ENCODE measurements around the gene BTBD2.
A peak's percentile ranks its signal among the peaks of the same experiment; 100 is the strongest.

The BTBD2 gene

DNA sequence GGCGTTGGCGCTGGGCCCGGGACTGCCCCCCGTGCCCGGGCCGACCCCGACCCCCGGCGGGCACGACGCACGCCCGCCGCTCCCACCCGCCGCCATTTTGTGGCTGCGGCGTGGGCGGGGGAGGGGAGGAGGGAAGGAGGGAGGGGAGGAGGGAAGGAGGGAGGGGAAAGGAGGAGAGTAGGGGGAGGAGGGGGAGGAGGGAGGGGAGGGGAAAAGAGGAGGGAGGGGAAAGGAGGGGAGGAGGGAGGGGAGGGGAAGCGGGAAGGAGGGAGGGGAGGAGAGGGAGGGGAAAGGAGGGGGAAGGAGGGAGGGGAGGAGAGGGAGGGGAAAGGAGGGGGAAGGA lies at the start of gene BTBD2:
BTBD2 (minus strand) TSS at position 107 of the 343 bp plus-strand sequence; CDS start at position 96, 11 bp downstream.
- peak in 2 of 3 donors; percentile 34 to 48 for DNase-seq (ENCODE audit: low read depth in 2 of 3, low spot score in 1 of 3)

DNA sequence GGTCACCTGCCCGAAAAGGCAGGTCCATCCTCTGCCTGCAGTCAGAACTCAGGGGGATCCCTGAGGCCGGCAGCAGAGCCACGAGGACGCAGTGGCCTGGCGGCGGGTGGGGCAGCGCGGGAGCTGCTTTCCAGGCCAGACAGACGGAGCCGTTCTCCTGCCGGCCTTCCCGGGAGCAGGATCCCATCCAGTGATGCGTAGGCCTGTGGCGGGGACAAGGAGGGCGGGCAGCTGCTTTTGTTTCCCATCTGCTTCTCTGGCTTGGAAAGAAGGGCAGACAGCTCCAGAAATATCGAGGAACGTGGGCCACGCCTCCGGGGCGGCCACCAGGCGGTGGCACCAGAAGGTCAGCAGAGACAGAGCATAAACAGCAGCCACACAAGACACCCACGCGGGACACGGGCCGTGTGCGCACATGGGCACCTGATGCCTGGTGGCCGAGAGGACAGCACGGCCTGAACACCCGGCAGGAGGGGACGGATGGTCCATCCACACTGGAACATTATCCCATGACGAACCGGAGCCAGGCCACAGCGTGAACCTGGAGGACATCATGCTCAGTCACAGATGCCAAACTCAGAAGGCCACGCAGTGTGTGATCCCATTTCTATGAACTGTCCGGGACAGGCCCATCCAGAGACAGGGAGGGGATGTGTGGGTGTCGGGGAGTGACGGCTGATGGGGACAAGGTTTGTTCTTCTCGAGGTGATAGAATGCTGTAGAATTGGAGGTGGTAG lies 49.4 kb upstream of the BTBD2 start:
- no peak for DNase-seq (ENCODE audit: low read depth in 2 of 3, low spot score in 1 of 3)

DNA sequence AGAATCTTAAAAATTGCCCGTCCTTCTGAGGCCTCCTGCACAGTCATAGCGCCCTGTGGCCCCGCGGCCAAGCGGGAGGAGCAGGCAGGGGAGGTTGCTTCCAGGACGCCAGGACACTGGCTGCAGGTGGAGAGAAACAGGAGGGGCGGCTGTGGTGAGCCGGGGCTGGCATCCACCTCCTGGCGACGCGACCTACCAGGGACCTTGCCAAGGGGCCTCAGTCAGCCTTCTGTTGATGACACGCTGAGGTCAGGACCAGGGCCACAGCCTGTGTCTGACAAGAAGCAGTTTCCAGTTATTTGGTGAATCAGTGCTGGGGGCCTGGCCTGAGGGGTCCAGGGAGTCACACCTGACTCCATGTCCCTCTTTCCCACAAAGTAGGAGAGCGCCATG lies 48.9 kb upstream of the BTBD2 start:
- DNase-seq (ENCODE audit: low read depth in 2 of 3, low spot score in 1 of 3), result no peak

DNA sequence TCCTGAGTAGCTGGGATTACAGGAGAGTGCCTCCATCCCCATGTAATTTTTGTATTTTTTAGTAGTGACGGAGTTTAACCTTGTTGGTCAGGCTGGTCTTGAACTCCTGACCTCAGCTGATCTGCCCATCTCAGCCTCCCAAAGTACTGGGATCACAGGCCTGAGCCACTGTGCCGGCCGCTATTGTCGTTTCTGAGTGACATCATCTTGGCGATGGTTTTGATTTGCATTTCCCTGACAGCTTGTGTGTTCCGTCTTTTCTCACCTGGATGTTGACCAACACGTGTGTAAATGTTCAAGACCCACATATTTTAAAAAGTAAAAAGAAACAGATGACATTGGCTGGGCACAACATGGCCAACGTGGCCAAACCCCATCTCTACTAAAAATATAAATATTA lies 48.3 kb upstream of the BTBD2 start:
- no peak for DNase-seq (ENCODE audit: low read depth in 2 of 3, low spot score in 1 of 3)

DNA sequence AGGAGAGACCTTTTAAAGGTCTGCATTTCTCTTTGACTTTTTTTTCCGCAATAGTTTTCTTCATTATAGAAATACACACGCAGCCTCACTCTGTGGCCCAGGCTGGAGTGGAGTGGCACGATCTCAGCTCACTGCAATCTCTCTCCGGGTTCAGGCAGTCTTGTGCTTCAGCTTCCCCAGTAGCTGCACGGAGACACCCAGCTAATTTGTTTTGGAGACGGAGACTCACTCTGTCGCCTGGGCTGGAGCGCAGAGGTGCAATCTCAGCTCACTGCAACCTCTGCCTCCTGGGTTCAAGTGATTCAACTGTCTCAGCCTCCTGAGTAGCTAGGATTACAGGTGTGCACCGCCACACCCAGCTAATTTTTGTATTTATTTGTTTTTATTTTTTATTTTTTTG lies 47.3 kb upstream of the BTBD2 start:
- DNase-seq (ENCODE audit: low read depth in 2 of 3, low spot score in 1 of 3), result no peak

DNA sequence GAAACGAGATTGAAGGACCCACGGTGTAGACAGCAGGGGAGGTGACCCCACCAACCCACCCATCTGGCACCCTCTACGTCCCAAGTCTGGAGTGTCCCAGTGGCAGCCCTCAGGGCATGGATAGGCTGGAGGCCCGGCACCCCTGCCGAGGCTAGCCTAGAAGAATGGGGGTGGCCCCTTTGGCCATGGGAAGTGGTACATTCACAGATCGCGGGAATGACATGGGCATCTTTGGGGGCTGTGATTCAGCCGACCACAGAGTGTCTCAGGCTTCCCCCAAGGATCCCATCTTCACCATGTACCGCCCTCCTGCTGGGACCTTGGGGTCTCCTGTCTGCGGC lies 46.8 kb upstream of the BTBD2 start:
- no peak for DNase-seq (ENCODE audit: low read depth in 2 of 3, low spot score in 1 of 3)

DNA sequence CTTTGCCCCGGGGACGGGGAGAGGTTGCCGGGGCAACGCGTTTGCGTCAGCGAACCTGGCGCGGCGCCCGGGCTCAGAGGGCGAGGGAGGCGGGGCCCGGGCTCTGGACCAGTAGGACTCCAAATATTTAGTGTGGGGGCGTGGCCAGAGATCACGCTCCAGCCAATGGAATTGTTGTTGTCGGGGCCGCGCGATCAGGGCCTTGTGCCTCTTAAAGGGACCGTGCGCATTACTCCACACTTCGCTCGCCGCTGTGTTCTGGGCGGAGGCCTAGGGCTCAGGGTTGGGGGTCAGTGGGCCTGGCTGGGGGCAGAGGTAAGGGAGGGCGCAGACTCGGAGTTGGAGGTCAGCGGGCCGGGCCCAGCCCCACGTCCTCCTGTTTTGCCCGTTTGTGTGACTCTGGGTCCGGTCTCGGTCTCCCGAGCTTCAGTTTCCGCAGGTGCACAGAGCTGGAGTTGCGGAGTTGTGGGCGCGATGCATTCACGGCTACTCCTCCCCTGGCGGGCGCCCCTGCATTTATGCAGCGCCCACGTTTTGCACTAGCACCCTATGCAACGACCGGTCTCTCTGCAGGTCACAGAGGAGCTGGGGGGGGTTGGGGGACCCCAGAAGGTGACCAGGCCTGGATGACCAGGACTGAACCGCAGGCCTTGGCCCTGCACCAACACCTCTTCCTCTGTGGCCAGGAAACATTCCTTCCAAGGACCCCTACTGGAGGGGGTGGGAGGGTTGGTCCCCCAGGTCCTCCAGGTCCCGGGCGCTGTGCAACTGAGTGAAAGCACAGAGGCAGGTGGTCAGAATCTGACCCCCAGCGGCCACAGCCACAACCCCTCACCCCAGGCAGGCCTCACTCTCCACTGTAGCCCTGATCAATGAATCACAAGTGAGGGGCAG lies 46.2 kb upstream of the BTBD2 start:
- peak; percentile 98 to 99 (median 98) for DNase-seq (ENCODE audit: low read depth in 2 of 3, low spot score in 1 of 3)

DNA sequence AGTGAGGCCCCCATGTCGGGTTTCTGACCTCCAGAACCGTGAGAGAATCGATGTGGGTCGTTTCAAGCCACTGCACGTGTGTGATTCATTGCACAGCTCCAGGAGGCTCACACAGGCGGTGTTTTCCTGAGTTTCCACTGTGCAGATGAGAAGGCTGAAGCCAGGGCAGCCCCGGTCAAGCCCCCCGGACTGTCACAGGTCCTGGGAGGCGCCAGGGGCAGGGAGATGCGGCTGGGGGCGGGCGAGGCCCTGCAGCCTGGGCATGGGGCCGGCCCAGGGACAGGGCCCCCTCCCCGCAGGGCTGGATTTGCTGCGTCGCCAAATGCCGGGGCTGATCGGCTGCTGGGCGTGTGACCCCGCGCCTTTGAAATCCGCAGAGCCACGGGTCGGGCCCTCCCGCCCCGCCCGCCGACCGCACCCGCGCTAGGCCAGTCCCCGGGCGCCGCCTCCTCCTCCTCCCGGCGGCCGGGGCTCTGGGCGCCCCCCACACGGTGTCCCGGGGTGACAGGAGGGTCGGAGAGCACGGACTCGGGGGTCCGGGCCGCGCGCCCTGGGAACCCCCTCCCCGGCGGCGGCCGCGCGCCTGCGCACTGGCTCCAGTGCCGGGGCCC lies 45.5 kb upstream of the BTBD2 start:
- DNase-seq (ENCODE audit: low read depth in 2 of 3, low spot score in 1 of 3), result no peak

DNA sequence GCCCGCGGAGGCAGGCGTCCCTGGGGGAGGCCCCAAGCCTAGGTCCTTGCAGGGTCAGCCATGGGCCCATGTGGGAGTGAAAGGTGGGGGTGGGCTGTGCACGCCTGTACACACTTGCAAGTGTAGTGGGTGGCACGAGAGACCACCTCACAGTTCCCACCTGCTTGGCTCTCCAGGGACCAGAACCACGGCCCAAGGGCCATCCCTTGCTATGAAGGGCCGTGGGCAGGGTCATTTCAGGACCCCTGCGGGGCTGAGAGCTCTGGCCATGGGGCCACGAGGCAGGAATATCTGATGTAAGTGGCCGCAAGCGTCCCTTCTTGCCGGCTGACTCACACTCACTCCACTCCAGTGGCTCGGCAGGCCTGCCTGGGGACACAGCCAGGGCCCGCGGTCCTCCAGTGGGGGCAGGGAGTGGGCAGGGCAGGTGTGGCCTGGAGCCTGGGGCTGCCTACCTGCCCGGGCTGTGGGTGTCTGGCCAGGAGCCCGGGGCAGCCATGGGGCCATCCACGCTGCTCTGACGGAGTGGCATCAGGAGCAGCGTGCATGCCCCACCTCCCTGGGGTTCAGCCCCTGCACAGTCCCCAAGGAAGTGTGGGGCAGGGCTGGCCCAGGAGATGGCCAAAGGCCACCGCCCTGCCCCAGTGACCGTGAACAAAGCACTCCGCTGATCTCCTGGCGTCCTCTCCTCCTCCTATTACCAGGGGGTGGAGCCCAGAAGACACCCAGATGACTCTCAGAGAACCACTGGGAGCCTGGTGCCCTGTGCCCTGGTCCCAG lies 44.1 kb upstream of the BTBD2 start:
- no peak for DNase-seq (ENCODE audit: low read depth in 2 of 3, low spot score in 1 of 3)

DNA sequence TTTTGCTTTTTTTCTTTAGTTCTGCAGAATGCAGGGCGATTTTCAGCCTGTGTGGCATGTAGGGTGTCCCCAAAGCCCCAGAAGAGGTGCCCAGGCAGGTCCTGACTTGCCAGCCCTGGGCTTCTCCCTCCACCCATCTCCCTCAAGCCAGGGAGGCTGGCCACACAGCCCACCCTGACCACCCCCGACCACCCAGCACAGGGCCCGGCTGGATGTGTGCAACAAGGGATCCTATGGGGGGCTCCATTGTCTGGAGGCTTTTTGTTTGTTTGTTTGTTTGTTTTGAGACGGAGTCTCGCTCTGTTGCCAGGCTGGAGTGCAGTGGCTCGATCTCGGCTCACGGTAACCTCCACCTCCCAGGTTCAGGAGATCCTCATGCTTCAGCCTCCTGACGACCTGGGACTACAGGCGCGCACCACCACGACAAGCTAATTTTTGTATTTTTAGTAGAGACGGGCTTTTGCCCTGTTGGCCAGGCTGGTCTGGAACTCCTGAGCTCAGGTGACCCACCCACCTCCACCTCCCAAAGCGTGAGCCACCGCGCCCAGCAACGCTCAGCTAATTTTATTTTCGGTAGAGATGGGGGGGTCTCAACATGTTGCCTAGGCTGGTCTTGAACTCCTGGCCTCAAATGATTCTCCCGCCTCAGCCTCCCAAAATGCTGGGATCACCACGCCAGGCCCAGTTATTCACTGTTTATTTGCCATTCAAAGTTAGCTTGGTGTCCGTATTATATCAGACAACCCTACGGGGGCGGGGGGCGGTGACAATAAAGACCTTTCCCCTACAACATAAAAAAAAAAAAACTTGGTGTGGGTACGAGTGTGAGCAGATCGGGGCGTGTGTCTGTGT lies 43.3 kb upstream of the BTBD2 start:
- no peak for DNase-seq (ENCODE audit: low read depth in 2 of 3, low spot score in 1 of 3)

DNA sequence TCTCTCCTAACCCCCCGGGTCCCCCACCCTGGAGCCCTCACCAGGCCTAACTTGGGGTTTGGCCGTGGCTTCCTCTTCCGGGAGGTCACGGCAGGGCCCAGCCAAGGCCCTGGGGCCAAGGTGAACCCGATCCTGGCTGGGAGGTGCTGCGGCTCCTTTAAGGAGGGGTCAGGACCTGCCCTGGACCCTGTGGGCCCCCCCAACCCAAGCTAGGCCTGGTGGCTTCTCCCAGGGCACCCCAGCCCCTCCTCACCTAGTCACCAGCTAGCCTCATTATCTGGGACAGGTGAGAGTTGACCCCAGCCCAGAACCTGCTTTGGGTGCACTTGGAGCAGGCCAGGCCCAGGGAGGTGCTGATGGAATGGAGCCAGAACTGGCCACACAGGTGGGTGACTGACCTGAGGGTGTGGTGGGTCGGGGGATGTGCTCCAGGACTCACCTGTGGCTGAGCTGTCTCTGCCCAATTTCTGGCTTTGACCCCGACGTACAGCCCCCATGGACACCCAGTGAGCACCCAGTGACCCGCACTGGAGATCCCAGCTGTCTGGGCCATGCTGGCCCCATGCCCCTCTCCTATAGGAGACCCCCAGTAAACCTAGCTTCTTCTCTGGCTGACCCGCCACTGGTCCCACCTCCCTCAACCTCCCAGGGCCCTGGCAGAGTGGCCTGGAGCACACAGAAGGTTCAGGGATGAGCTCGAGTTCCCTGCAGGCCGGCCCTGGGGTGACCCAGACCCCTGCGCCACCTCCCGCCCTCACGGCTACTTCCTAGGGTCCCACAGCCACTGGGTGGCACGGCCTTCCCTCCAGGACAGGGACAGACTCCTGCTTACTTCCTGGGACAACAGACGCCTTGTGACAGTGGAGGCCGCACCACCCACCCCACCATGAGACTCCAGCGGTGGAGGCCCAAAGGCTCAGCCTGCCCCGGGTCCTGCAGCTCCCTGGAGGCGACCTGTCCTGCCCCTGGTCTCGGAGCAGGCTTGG lies 42.3 kb upstream of the BTBD2 start:
- DNase-seq (ENCODE audit: low read depth in 2 of 3, low spot score in 1 of 3), result no peak

DNA sequence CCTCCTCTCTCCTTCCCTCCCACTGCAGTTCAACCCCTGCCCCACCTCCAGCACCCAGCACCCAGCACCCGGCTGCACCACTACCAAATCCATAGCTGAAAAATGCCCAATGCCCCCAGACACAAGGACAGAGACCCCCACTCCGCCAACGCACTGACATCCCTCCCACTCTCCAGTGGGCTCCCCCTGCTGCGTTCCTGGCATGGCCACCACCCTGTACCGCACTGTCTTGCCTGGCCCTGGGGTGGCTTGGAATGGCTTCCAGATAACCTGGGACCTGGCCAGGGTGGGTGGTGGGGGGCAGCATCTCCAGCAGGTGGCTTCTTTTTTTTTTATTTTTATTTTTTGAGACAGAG lies 41.3 kb upstream of the BTBD2 start:
- no peak for DNase-seq (ENCODE audit: low read depth in 2 of 3, low spot score in 1 of 3)

DNA sequence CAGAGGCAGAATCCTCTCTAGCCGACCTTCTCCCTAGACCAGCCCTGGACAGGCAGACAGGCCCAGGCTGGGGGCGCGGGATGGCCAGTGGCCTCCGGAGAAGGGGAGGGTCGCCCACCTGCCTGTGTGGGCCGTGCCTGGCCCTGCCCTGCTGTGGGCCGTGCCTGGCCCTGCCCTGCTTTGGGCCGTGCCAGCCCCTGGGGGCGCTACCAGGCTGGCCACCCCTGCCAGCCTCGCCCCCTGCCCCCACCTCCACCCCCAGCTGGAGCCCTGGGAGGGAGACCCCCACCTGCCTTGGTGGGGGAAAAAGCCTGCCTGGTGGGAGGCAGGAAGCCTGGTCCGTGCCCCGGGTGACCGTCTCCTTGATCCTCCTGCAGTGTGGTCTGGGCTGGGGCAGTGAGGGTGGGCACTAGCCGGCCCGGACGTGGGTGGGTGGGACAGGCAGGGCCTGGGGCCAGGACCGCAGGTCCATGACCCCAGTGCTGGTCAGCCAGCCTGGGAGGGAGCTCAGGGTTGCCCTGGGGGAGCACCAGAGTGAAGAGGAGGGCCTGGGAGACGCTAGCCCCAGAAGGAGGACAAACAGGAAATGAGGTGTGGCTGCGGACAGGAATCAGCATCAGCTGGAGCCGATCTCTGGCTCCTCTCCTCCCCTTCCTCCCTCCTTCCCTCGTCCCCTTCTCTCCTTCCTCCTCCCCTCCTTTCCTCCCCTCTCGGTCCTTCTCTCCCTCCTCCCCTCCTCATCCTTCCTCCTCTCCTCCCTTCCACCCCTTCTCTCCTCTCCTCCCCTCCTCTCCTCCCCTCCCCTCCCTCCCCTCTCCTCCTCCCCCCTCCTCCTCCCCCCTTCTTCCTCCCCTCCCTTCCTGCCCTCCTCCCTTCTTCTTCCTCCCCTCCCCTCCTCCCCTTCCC lies 40.7 kb upstream of the BTBD2 start:
- DNase-seq (ENCODE audit: low read depth in 2 of 3, low spot score in 1 of 3), result no peak

DNA sequence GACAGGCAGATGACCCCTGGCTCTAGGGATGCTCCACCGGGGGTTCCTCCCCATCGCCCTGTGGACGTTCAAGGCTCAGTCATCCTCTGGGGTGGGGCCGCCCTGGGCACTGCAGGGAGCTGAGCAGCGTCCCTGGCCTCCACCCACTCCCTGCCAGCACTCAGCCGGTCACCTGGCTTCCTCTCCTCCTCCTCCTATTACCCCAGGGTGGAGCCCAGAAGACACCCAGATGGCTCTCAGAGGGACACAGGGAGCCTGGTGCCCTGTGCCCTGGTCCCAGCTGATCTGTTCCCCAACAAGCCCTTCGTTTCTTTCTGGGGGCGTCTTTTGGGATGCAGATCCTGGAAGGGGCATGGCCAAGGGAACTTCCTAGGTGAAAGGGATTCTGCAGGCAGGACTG lies 39.2 kb upstream of the BTBD2 start:
- no peak for DNase-seq (ENCODE audit: low read depth in 2 of 3, low spot score in 1 of 3)

DNA sequence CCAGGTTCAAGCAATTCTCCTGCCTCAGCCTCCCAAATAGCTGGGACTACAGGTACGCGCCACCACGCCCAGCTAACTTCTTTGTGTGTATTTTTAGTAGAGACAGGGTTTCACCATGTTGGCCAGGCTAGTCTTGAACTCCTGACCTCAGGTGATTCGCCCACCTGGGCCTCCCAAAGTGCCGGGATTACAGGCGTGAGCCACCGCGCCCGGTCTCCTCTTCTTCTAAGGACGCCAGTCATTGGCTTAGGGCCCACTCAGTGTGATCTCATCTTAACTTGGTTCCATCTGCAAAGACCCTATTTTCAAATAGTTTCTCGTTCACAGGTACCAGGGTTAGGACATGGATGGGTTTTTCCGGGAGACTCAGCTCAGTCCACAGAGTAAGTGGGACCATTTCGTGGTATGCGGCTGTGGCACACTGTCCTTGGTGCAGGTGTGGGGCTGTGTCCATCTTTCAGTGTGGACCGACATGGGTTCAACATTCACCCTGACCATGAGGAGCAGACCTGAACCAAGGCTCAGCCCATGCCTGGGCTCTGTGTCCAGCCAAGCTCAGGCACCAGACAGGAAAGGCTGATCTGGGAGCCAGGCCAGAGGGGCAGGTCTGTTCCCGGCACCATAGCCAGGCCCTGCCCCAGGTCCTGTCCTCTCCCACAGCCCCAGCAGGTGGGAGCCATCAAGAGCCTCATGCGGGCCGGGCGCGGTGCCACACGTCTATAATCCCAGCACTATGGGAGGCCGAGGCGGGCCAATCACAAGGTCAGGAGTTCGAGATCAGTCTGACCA lies 38.3 kb upstream of the BTBD2 start:
- no peak for DNase-seq (ENCODE audit: low read depth in 2 of 3, low spot score in 1 of 3)

DNA sequence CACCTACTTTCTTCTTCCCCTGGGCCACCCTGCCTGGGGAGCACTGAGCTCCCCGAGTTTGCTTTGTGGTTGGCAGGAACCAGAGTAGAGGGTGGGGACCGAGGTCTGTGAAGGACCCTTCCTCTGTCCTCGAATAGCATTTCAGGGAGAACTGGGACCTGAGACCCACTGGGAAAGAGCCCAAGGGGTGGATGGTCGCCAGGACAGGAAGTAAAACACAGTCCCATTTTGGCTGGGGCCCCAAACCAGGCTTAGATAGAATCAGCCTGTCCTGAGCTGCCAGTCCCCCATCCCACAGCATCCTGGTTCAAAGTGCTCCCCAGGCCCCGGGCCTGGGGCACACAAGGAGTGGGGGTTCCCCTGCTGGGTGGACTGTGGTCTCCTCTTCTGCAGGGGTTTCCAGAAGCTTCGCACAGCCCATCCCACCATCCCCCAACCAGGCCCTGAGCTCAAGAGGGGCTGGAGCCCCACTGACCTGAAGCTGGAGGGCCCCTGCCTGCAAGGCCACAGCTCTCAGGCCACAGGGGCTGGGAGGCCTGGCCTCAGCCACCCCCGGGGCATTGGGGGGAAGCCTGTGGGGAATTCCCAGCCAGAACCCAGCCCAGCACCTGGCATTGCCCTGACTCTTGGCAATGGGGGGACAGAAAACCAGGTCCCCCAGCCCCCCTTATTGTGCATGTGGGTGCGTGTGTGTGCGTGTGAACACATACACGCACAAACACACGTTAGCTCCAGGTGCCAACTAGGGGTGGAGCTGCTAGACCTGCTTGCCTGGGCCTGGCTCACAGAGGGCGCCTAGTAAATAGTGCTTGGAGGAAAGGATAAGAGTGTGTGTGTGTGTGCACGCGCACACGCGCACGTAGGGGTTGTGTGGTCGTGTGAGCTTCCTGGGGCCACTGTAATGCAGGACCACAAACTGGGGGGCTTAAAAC lies 36.5 kb upstream of the BTBD2 start:
- no peak for DNase-seq (ENCODE audit: low read depth in 2 of 3, low spot score in 1 of 3)

Measured in stimulated activated CD4-positive, alpha-beta T cell treated with anti-CD3 and anti-CD28 coated beads, Interleukin-12 subunit alpha, Interleukin-12 subunit beta, amount 100 ng/mL, for 48 hours (primary cell).